ENCODE data around the gene FOXB1. TPM values are rescaled to one million over a fixed set of nuclear protein-coding genes. Genes with fewer than 3 reads are reported as not detected.

The FOXB1 gene
- total RNA-seq, 1 donor from 2014 or later: not detected

DNA sequence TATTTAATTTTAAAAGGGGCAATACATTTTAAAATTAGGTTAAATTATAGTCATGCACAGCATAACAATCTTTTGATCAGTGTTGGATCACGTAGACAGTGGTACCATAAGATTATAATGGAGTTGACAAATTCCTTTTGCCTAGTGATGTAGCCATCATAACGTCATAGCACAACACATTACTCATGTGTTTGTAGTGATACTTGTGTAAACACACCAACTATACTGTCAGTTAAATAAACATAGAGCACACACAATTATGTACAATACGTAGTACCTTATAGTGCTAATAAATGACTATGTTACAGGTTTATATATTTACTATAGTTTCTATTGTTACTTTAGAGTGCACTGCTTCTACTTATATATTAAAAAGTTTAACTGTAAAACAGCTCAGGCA lies 31.2 kb downstream of the FOXB1 start:
- Histone ChIP-seq H3K27ac (no peak overlapping the region), H3K4me3 (no peak overlapping the region), H3K9me3 (no peaks in the 10 kb centered on the region), H3K27me3 (ENCODE audit: low read depth) (peaks cover 5% of the 10 kb centered on the region), H3K36me3 (no peaks in the 10 kb centered on the region), H3K4me1 (no peaks in the 10 kb centered on the region)
- no peak for ATAC-seq
- intact Hi-C loops (cut with DNase I): no loop called here
- no peak for DNase-seq
- TF ChIP-seq, protein P1, sequence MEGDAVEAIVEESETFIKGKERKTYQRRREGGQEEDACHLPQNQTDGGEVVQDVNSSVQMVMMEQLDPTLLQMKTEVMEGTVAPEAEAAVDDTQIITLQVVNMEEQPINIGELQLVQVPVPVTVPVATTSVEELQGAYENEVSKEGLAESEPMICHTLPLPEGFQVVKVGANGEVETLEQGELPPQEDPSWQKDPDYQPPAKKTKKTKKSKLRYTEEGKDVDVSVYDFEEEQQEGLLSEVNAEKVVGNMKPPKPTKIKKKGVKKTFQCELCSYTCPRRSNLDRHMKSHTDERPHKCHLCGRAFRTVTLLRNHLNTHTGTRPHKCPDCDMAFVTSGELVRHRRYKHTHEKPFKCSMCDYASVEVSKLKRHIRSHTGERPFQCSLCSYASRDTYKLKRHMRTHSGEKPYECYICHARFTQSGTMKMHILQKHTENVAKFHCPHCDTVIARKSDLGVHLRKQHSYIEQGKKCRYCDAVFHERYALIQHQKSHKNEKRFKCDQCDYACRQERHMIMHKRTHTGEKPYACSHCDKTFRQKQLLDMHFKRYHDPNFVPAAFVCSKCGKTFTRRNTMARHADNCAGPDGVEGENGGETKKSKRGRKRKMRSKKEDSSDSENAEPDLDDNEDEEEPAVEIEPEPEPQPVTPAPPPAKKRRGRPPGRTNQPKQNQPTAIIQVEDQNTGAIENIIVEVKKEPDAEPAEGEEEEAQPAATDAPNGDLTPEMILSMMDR (IDR thresholded peaks at IDR 0.05): no peak

DNA sequence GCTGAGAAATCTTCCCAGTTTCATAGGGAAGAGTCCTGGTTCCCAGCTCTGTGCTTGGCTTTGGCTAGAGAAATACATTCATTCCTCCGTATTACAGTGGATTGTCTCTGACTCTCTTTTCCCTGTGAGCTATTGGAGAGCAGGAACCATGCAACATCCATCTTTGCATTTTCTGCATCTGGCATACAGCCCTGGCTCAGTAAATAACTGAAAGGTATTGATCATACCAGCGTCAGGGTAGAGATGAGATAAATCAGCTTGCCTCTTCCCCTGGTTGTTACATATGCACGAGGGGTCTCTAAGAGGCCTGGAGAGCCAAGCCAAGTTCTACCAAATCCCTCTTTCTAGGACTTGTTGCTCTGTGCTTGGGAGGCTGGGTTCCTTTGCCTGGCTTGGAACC lies 35.2 kb downstream of the FOXB1 start:
- no peaks in the 10 kb centered on the region for H3K9me3 ChIP-seq
- no peak overlapping the region for H3K27ac ChIP-seq
- H3K4me3 ChIP-seq: no peak overlapping the region
- TF ChIP-seq, protein P1 (IDR thresholded peaks at IDR 0.05): no peak
- H3K4me1 ChIP-seq: no peaks in the 10 kb centered on the region
- intact Hi-C loops (cut with DNase I): no loop called here
- H3K36me3 ChIP-seq: no peaks in the 10 kb centered on the region
- no peak for ATAC-seq
- no peak for DNase-seq
- peaks cover 11% of the 10 kb centered on the region for H3K27me3 ChIP-seq (ENCODE audit: low read depth)

DNA sequence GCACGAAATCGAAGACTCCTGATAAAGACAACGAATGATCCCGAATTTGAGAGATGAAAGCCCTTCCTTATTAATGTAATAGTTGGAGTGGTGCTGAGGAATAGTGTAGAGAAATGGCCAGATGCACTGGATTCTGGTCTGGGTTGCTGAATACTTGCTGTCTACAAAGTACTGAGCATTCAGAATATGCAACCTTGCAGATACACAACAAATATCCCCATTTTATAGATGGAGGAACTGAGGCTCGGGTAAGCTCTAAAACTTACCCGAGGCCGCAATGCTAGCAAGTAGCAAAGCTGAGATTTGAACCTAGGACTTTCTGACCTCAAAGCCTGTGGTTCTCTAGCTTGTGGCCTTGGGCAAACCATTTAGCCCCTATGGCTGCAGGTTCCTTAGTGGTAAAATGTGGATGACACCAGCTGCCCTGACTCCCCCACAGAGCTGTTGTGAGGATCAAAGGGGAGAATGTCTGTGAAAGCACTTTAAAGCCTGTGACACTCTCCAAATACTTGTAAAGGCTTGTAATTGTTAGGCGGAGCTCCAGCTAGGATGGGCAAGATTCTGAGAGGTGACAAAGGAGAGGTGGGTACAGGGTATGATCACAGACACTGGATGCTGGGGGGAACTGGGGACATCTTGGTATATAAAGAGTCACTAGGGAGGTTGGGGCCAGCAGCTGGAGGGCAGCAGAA lies 39.8 kb downstream of the FOXB1 start:
- ATAC-seq: no peak

DNA sequence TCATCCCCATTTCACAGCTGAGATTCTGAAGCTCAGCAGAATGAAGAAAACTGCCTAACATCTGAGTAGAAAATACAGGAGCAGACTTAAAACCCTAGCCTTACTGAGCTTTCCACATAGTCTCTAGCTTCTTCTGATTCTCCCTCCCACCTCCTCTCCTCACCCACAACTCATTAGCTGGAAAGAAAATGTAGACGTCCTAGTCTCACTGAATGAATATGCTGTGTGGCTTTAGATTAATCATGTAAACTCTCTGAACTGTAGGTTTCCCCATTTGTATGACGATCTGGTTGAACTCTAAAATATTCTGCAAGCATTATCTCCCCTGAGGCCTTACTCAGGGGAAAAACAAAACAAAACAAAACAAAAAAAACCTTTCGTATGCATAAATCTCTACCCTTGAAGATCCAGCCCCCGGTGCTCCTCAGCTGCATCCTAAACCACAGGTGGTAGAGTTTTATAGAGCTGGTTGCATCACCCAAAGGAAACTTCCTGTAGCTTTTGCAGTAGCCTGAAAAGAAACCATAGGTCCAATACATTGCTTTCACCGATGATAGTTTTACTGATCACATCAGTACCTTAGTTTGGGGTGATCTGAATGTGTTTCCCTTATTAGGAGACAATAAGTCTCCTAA lies 40.6 kb downstream of the FOXB1 start:
- DNase-seq: no peak
- no peaks in the 10 kb centered on the region for H3K4me1 ChIP-seq

More for the DNA sequence above, 39.8 kb downstream of the FOXB1 start:
- H3K4me1 ChIP-seq: no peaks in the 10 kb centered on the region
- H3K4me3 ChIP-seq: no peak overlapping the region
- H3K27ac ChIP-seq: no peak overlapping the region
- no peaks in the 10 kb centered on the region for H3K36me3 ChIP-seq
- no peak for DNase-seq
- intact Hi-C loops (cut with DNase I): no loop called here
- H3K9me3 ChIP-seq: no peaks in the 10 kb centered on the region
- TF ChIP-seq, protein P1 (IDR thresholded peaks at IDR 0.05): no peak
- H3K27me3 ChIP-seq (ENCODE audit: low read depth): peaks cover 5% of the 10 kb centered on the region

DNA sequence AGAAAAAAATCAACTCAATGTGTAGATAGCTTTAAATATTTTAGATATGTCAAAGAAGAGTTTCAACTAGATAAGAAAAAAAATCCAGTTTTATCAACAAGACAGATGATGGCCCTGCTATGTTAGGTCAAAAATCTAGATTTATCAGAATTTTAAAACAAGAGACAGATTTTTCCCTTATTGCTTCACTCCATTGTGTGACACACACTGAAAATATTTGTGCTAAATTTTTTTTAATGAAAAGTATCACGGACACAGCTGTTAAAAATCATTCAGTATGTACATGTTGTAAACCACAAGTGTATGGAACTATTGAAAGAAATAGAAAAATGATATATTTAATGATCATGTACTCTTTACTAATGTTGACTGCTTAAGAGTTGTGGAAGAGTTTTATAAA lies 43.6 kb downstream of the FOXB1 start:
- Histone ChIP-seq H3K4me1 (no peaks in the 10 kb centered on the region), H3K27ac (no peak overlapping the region), H3K36me3 (no peaks in the 10 kb centered on the region), H3K4me3 (no peak overlapping the region), H3K27me3 (ENCODE audit: low read depth) (peaks cover 5% of the 10 kb centered on the region), H3K9me3 (peaks cover 18% of the 10 kb centered on the region)
- intact Hi-C loops (cut with DNase I): no loop called here
- no peak for ATAC-seq
- DNase-seq: no peak
- TF ChIP-seq, protein P1 (IDR thresholded peaks at IDR 0.05): no peak

More for the DNA sequence above, 40.6 kb downstream of the FOXB1 start:
- intact Hi-C loops (cut with DNase I): no loop called here
- Histone ChIP-seq H3K4me3 (no peak overlapping the region), H3K36me3 (no peaks in the 10 kb centered on the region), H3K9me3 (peaks cover under 1% of the 10 kb centered on the region), H3K27ac (no peak overlapping the region), H3K27me3 (ENCODE audit: low read depth) (peaks cover 5% of the 10 kb centered on the region)
- no peak for ATAC-seq
- TF ChIP-seq, protein P1 (IDR thresholded peaks at IDR 0.05): no peak

All from lower lobe of right lung (tissue), 2 donors.